Fibroblast of upper back skin (primary cell): ENCODE results near the gene KPTN.

ENCODE experiments used
- DNase-seq: peaks from one replicate; pipeline ENCODE4 v3.0.0-alpha.2; 2013

Gene KPTN

GRCh38 chr19:47483800-47484690 is at the start of gene KPTN:
TSS of gene KPTN (minus strand) at chr19:47484219. CDS start at chr19:47484160, 59 bp downstream.
- DNase-seq: peak; percentile 89

- no peak for DNase-seq
Observed at GRCh38 chr19:47531640-47532387, 47.8 kb upstream of the KPTN start.

- no peak for DNase-seq
Observed at GRCh38 chr19:47529018-47529742, 45.2 kb upstream of the KPTN start.

- DNase-seq: no peak
Observed at GRCh38 chr19:47526798-47527197, 42.8 kb upstream of the KPTN start.

GRCh38 chr19:47523473-47523872 is 39.5 kb upstream of the KPTN start:
- no peak for DNase-seq

GRCh38 chr19:47521473-47522180 is 37.6 kb upstream of the KPTN start:
- DNase-seq: no peak

- DNase-seq: no peak
Observed at GRCh38 chr19:47520839-47521238, 36.8 kb upstream of the KPTN start.

GRCh38 chr19:47520343-47520806 is 36.4 kb upstream of the KPTN start:
- DNase-seq: no peak

GRCh38 chr19:47518854-47519253 is 34.8 kb upstream of the KPTN start:
- DNase-seq: no peak

- DNase-seq: peak; percentile 15
Observed at GRCh38 chr19:47518139-47518538, 34.1 kb upstream of the KPTN start.

GRCh38 chr19:47514869-47515588 is 31.0 kb upstream of the KPTN start, which contains the start of gene NAPA:
TSS of gene NAPA (minus strand) at chr19:47515063. CDS start at chr19:47514940, 123 bp downstream.
- peak; percentile 100 for DNase-seq

GRCh38 chr19:47514151-47514868 is 30.3 kb upstream of the KPTN start:
- DNase-seq: no peak

GRCh38 chr19:47512948-47513319 is 28.9 kb upstream of the KPTN start:
- no peak for DNase-seq

- DNase-seq: peak; percentile 10
Observed at GRCh38 chr19:47512183-47512947, 28.3 kb upstream of the KPTN start.

- DNase-seq: no peak
Observed at GRCh38 chr19:47511681-47512080, 27.7 kb upstream of the KPTN start.

GRCh38 chr19:47511128-47511517 is 27.1 kb upstream of the KPTN start:
- DNase-seq: no peak

- DNase-seq: no peak
Observed at GRCh38 chr19:47510516-47511127, 26.6 kb upstream of the KPTN start.

GRCh38 chr19:47509973-47510372 is 26.0 kb upstream of the KPTN start:
- DNase-seq: no peak

GRCh38 chr19:47509170-47509847 is 25.3 kb upstream of the KPTN start:
- DNase-seq: no peak
